ENCODE data around the gene SCN3B. TPM values are rescaled to one million over a fixed set of nuclear protein-coding genes. Genes with fewer than 3 reads are reported as not detected.
"Not testable (repeated sequence)": the region's sequence is repeated elsewhere in the genome, so short reads cannot be mapped to it uniquely, and the experiment has no call there.

SCN3B gene
- total and polyA plus RNA-seq, 10 donors = 0.09 to 1.7 (median 0.58) TPM

DNA sequence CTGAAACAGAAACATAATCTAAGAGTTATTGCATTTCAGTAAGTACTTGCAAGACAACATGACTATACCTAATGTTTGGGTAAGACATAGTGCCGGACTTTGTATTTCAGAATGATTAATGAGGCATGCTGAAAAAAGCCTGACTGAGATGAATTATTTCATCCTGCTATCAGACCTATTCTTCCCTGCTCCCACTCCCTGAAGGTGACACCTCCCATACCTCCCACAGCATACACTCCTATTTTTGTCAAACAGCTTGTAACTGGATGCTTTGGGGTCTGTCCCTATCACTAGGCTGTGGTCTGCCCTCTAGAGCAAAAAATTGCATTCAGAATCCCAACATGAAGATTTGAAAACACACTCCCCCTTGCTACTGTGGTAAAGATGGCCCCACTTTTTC is 10.9 kb upstream of the SCN3B start:
- no peak for DNase-seq
- WGBS, 5 donors = 70 to 93% (median 75%) methylated on average over 1 of the region's 1 CpG
- no peaks in the 10 kb centered on the region for H3K4me1 ChIP-seq
- intact Hi-C loops (cut with DNase I; ENCODE audit: low total_unique reads) = no loop called here
- TF ChIP-seq POLR2A (IDR thresholded peaks at IDR 0.05) (no peak), POLR2AphosphoS5 (IDR thresholded peaks at IDR 0.05) (no peak)
- TF ChIP-seq, protein P1, sequence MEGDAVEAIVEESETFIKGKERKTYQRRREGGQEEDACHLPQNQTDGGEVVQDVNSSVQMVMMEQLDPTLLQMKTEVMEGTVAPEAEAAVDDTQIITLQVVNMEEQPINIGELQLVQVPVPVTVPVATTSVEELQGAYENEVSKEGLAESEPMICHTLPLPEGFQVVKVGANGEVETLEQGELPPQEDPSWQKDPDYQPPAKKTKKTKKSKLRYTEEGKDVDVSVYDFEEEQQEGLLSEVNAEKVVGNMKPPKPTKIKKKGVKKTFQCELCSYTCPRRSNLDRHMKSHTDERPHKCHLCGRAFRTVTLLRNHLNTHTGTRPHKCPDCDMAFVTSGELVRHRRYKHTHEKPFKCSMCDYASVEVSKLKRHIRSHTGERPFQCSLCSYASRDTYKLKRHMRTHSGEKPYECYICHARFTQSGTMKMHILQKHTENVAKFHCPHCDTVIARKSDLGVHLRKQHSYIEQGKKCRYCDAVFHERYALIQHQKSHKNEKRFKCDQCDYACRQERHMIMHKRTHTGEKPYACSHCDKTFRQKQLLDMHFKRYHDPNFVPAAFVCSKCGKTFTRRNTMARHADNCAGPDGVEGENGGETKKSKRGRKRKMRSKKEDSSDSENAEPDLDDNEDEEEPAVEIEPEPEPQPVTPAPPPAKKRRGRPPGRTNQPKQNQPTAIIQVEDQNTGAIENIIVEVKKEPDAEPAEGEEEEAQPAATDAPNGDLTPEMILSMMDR (IDR thresholded peaks at IDR 0.05 in 8 of 11, conservative IDR thresholded peaks at IDR 0.05 in 3 of 11) = no peak
- H3K27me3 ChIP-seq (replicated peaks in 1 of 7) = no peaks in the 10 kb centered on the region
- H3K4me3 ChIP-seq = no peak overlapping the region
- H3K27ac ChIP-seq = no peak overlapping the region
- H3K9me3 ChIP-seq = peaks cover 0 to 8% (median under 1%) of the 10 kb centered on the region in 8 donors
- no peaks in the 10 kb centered on the region for H3K36me3 ChIP-seq

DNA sequence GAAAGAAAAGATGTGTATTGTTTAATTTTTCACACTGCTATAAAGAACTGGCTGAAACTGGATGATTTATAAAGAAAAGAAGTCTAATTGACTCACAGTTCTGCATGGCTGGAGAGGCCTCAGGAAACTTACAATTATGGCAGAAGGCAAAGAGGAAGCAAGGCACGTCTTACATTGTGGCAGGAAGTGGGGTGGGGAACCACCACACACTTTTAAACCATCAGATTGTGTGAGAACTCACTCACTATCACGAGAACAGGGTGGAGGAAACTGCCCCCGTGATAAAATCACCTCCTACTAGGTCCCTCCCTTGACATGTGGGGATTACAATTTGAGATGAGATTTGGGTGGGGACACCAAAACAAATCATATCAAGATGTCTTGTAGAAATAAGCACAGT is 5.5 kb upstream of the SCN3B start:
- H3K4me1 ChIP-seq; H3K27ac ChIP-seq; DNase-seq; H3K4me3 ChIP-seq; intact Hi-C loops (cut with DNase I; ENCODE audit: low total_unique reads); H3K36me3 ChIP-seq: not testable (repeated sequence)
- WGBS, 5 donors = 3 to 11% (median 6%) methylated on average over 3 of the region's 3 CpGs
- H3K9me3 ChIP-seq = peaks cover 0 to 23% (median 4%) of the 10 kb centered on the region in 8 donors
- peaks cover 0 to 14% (median 3%) of the 10 kb centered on the region in 7 donors for H3K27me3 ChIP-seq (replicated peaks in 1 of 7)

DNA sequence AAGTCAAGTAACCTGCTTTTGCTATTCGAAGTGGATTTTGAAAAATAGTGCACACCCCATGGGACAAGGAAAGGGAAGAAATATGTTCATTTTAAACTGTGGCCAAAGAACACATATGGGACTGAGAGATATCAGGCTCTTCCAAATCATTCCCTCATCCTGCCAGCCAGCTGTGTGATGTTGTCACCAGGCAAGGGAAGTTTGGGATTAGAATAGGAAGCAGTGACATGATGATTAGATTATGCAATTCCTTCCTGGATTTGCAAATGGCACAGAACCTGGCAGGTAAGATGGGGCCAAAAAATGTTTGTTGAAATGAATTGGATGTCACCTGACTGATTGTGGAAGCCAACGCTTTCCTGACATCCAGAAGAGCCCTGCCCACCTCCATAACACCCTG is 4.9 kb upstream of the SCN3B start:
- H3K4me1 ChIP-seq = peaks cover 0 to 12% (median 8%) of the 10 kb centered on the region in 6 donors
- no peak for DNase-seq
- H3K4me3 ChIP-seq = no peak overlapping the region
- intact Hi-C loops (cut with DNase I; ENCODE audit: low total_unique reads) = no loop called here
- 54 to 70% (median 66%) methylated on average over 2 of the region's 2 CpGs for WGBS, 5 donors
- H3K36me3 ChIP-seq = no peaks in the 10 kb centered on the region
- H3K27me3 ChIP-seq (replicated peaks in 1 of 7) = peaks cover 0 to 20% (median 9%) of the 10 kb centered on the region in 7 donors
- TF ChIP-seq POLR2A (IDR thresholded peaks at IDR 0.05) (no peak), POLR2AphosphoS5 (IDR thresholded peaks at IDR 0.05) (no peak)
- TF ChIP-seq, protein P1 (IDR thresholded peaks at IDR 0.05 in 8 of 11, conservative IDR thresholded peaks at IDR 0.05 in 3 of 11) = no peak
- peaks cover 0 to 23% (median 4%) of the 10 kb centered on the region in 8 donors for H3K9me3 ChIP-seq
- H3K27ac ChIP-seq = no peak overlapping the region

GRCh38 chr11:123653827-123654565 is 428 bp downstream of the SCN3B start:
- Histone ChIP-seq H3K27ac (peak overlapping the region in 4 of 8 donors; percentile 23 to 58 (median 46)), H3K4me3 (peak overlapping the region; percentile 49 to 79 (median 59)), H3K36me3 (no peaks in the 10 kb centered on the region), H3K27me3 (replicated peaks in 1 of 7) (peaks cover 0 to 68% (median 23%) of the 10 kb centered on the region in 7 donors), H3K9me3 (peaks cover 0 to 3% (median 0%) of the 10 kb centered on the region in 8 donors), H3K4me1 (peaks cover 7 to 23% (median 16%) of the 10 kb centered on the region in 6 donors)
- WGBS, 5 donors = 2 to 4% (median 3%) methylated on average over 44 to 64 of the region's 64 CpGs; no CpG with 5 or more reads in 1 of the 5 donors
- intact Hi-C loops (cut with DNase I; ENCODE audit: low total_unique reads) = no loop called here
- TF ChIP-seq, protein P1 (IDR thresholded peaks at IDR 0.05 in 8 of 11, conservative IDR thresholded peaks at IDR 0.05 in 3 of 11) = no peak
- TF ChIP-seq POLR2AphosphoS5 (IDR thresholded peaks at IDR 0.05) = no peak
- no peak for TF ChIP-seq POLR2A (IDR thresholded peaks at IDR 0.05)
- DNase-seq = peak; percentile 83
